Esophagus mucosa (tissue), 1 donor: ENCODE measurements around the gene URB1. TPM values are rescaled to one million over a fixed set of nuclear protein-coding genes. Genes with fewer than 3 reads are reported as not detected.
"Not testable (repeated sequence)": the region's sequence is repeated elsewhere in the genome, so short reads cannot be mapped to it uniquely, and the experiment has no call there.

Experiments used
- ATAC-seq: fragments of 200-7000 bp; cut with Tn5 transposase; one replicate; pipeline ENCODE4 v1.9.1; 2020
- total RNA-seq: library from RNA; stranded (reverse); gene quantifications from one replicate; pipeline ENCODE4 v1.2.4, GENCODE V29; 2023
- donor health status: DM: yes; HTN: yes; CAD: no.

Gene URB1
- total RNA-seq, 1 donor from 2014 or later, result 14.8 TPM

GRCh38 chr21:32282992-32283391 lies 109.8 kb downstream of the URB1 start:
- ATAC-seq, result no peak

GRCh38 chr21:32281531-32281930 lies 111.3 kb downstream of the URB1 start:
- ATAC-seq, result no peak

GRCh38 chr21:32279377-32279680 lies 113.5 kb downstream of the URB1 start:
- ATAC-seq, result no peak

- ATAC-seq, result peak; percentile 97
Measured at GRCh38 chr21:32278518-32279376, 114.1 kb downstream of the URB1 start, which contains the start of gene MIS18A. MIS18A (minus strand) TSS chr21:32279049; CDS start chr21:32279014, 35 bp downstream.

- ATAC-seq, result no peak
Measured at GRCh38 chr21:32278103-32278502, 114.7 kb downstream of the URB1 start.

GRCh38 chr21:32276671-32277070 lies 116.1 kb downstream of the URB1 start:
- ATAC-seq, result no peak

GRCh38 chr21:32270748-32271147 lies 122.1 kb downstream of the URB1 start:
- no peak for ATAC-seq

GRCh38 chr21:32265321-32265720 lies 127.5 kb downstream of the URB1 start:
- not testable (repeated sequence) for ATAC-seq

GRCh38 chr21:32261929-32262328 lies 130.9 kb downstream of the URB1 start:
- no peak for ATAC-seq

Other genes with a start within 250 kb of the URB1 start
- 10.1 TPM for gene MIS18A, start 114.0 kb downstream of the URB1 start, total RNA-seq
- not detected for gene MRAP, start 94.2 kb downstream of the URB1 start, total RNA-seq
- gene EVA1C, start 19.7 kb upstream of the URB1 start, total RNA-seq, result 23.8 TPM
- gene TCP10L, start 192.5 kb upstream of the URB1 start, total RNA-seq, result not detected
- 21.9 TPM for gene CFAP298, start 219.4 kb upstream of the URB1 start, total RNA-seq